Measurements from ENCODE around the gene RASAL2. TPM values are rescaled to one million over a fixed set of nuclear protein-coding genes. Genes with fewer than 3 reads are reported as not detected.

RASAL2 gene
- total RNA-seq, 1 donor from 2014 or later: 35.7 TPM

- H3K27ac Mint-ChIP-seq: no peak overlapping the region
- H3K9me3 Mint-ChIP-seq: peaks cover 8% of the 10 kb centered on the region
- no peak overlapping the region for H3K4me3 Mint-ChIP-seq
- H3K4me1 Mint-ChIP-seq: no peaks in the 10 kb centered on the region
- no peak for TF ChIP-seq CTCF (IDR thresholded peaks at IDR 0.05; ENCODE audit: unreplicated experiment)
- DNase-seq (ENCODE audit: low spot score in 2 of 2, unreplicated experiment in 2 of 2): no peak
- no peaks in the 10 kb centered on the region for H3K27me3 Mint-ChIP-seq (ENCODE audit: low read depth)
- H3K36me3 Mint-ChIP-seq: peaks cover 11% of the 10 kb centered on the region
Observed at GRCh38 chr1:178352790-178353416, 259.0 kb downstream of the RASAL2 start.

- no peaks in the 10 kb centered on the region for H3K27me3 Mint-ChIP-seq (ENCODE audit: low read depth)
- H3K4me1 Mint-ChIP-seq: no peaks in the 10 kb centered on the region
- H3K36me3 Mint-ChIP-seq: peaks cover 11% of the 10 kb centered on the region
- H3K27ac Mint-ChIP-seq: no peak overlapping the region
- no peak for DNase-seq (ENCODE audit: low spot score in 2 of 2, unreplicated experiment in 2 of 2)
- no peak for TF ChIP-seq CTCF (IDR thresholded peaks at IDR 0.05; ENCODE audit: unreplicated experiment)
- H3K4me3 Mint-ChIP-seq: no peak overlapping the region
- H3K9me3 Mint-ChIP-seq: peaks cover 8% of the 10 kb centered on the region
Observed at GRCh38 chr1:178353524-178353923, 259.6 kb downstream of the RASAL2 start.

GRCh38 chr1:178354816-178355215 is 260.9 kb downstream of the RASAL2 start:
- H3K4me1 Mint-ChIP-seq: peaks cover 7% of the 10 kb centered on the region
- H3K27me3 Mint-ChIP-seq (ENCODE audit: low read depth): no peaks in the 10 kb centered on the region
- H3K9me3 Mint-ChIP-seq: peaks cover 8% of the 10 kb centered on the region
- no peak overlapping the region for H3K4me3 Mint-ChIP-seq
- DNase-seq (ENCODE audit: low spot score in 2 of 2, unreplicated experiment in 2 of 2): no peak
- peaks cover 11% of the 10 kb centered on the region for H3K36me3 Mint-ChIP-seq
- TF ChIP-seq CTCF (IDR thresholded peaks at IDR 0.05; ENCODE audit: unreplicated experiment): no peak
- H3K27ac Mint-ChIP-seq: no peak overlapping the region

- no peak for TF ChIP-seq CTCF (IDR thresholded peaks at IDR 0.05; ENCODE audit: unreplicated experiment)
- Mint-ChIP-seq H3K36me3 (peaks cover 11% of the 10 kb centered on the region), H3K4me1 (peaks cover 7% of the 10 kb centered on the region), H3K27ac (no peak overlapping the region), H3K9me3 (peaks cover 8% of the 10 kb centered on the region), H3K4me3 (no peak overlapping the region), H3K27me3 (ENCODE audit: low read depth) (no peaks in the 10 kb centered on the region)
- no peak for DNase-seq (ENCODE audit: low spot score in 2 of 2, unreplicated experiment in 2 of 2)
Observed at GRCh38 chr1:178356299-178356698, 262.4 kb downstream of the RASAL2 start.

- Mint-ChIP-seq H3K9me3 (peaks cover 2% of the 10 kb centered on the region), H3K4me1 (peaks cover 7% of the 10 kb centered on the region)
- no peak for DNase-seq (ENCODE audit: low spot score in 2 of 2, unreplicated experiment in 2 of 2)
Observed at GRCh38 chr1:178358456-178358855, 264.6 kb downstream of the RASAL2 start.

More at GRCh38 chr1:178358456-178358855, 264.6 kb downstream of the RASAL2 start:
- peaks cover 2% of the 10 kb centered on the region for H3K36me3 Mint-ChIP-seq
- no peak overlapping the region for H3K27ac Mint-ChIP-seq
- H3K4me3 Mint-ChIP-seq: no peak overlapping the region
- TF ChIP-seq CTCF (IDR thresholded peaks at IDR 0.05; ENCODE audit: unreplicated experiment): no peak
- no peaks in the 10 kb centered on the region for H3K27me3 Mint-ChIP-seq (ENCODE audit: low read depth)

Data from mesothelial cell of epicardium (in vitro differentiated cells).